DOHH2 (cell line): ENCODE results near the gene MTFMT.

Experiments
- H3F3A ChIP-seq: fragments of 200-600 bp; sonication (generic), shearing (Covaris generic); 2 replicates; pipeline ENCODE4 v1.6.0; 2016; ENCODE audit warnings: antibody characterized with exemption, mild to moderate bottlenecking; ENCODE audit not compliant: control insufficient read depth, insufficient read depth
- H3K27ac ChIP-seq: fragments of 200-600 bp; sonication (generic); 2 replicates; pipeline ENCODE4 v1.5.1; 2014; ENCODE audit warnings: low read depth, mild to moderate bottlenecking, low read length, moderate library complexity
- H3K27me3 ChIP-seq: fragments of 200-600 bp; sonication (generic); 2 replicates; pipeline ENCODE4 v1.6.1; 2014; ENCODE audit warnings: mild to moderate bottlenecking, low read length, mixed read lengths; ENCODE audit not compliant: control insufficient read depth
- H3K36me3 ChIP-seq: fragments of 200-600 bp; sonication (generic); 2 replicates; pipeline ENCODE4 v1.6.1; 2014; ENCODE audit warnings: mild to moderate bottlenecking, low read length, moderate library complexity, mixed read lengths; ENCODE audit not compliant: control insufficient read depth
- H3K4me1 ChIP-seq: fragments of 200-600 bp; sonication (generic); 2 replicates; pipeline ENCODE4 v1.6.1; 2014; ENCODE audit warnings: mild to moderate bottlenecking, low read length, mixed read lengths; ENCODE audit not compliant: control insufficient read depth
- H3K4me2 ChIP-seq: fragments of 200-600 bp; sonication (generic); 2 replicates; pipeline ENCODE4 v1.6.0; 2014; ENCODE audit warnings: mild to moderate bottlenecking, low read length, moderate library complexity
- H3K4me3 ChIP-seq: fragments of 200-600 bp; sonication (generic); 2 replicates; pipeline ENCODE4 v1.5.1; 2014; ENCODE audit warnings: mild to moderate bottlenecking, low read length, mixed read lengths
- H3K79me2 ChIP-seq: fragments of 200-600 bp; sonication (generic); 2 replicates; pipeline ENCODE4 v1.6.1; 2014; ENCODE audit warnings: mild to moderate bottlenecking, low read length, mixed read lengths; ENCODE audit not compliant: control insufficient read depth
- H3K9me2 ChIP-seq: fragments of 200-600 bp; sonication (generic); replicated peaks from 2 replicates; pipeline ENCODE4 v1.6.1; 2014; ENCODE audit warnings: mild to moderate bottlenecking, low read length, mixed read lengths; ENCODE audit not compliant: control insufficient read depth
- H3K9me3 ChIP-seq: fragments of 200-600 bp; sonication (generic); 2 replicates; pipeline ENCODE4 v1.6.1; 2014; ENCODE audit warnings: antibody characterized with exemption, low read length, mixed read lengths; ENCODE audit not compliant: control insufficient read depth, insufficient read depth
- H4K20me1 ChIP-seq: fragments of 200-600 bp; sonication (generic); 2 replicates; pipeline ENCODE4 v1.6.0; 2014; ENCODE audit warnings: low read depth, mild to moderate bottlenecking, antibody characterized with exemption, low read length, moderate library complexity; ENCODE audit not compliant: control insufficient read depth, insufficient read depth
- CTCF ChIP-seq: fragments of 200-600 bp; sonication (generic); IDR thresholded peaks from one replicate; pipeline ENCODE4 v1.5.1; 2014; ENCODE audit warnings: antibody characterized with exemption, mild to moderate bottlenecking, low read depth, low read length; ENCODE audit not compliant: poor library complexity, severe bottlenecking
- EZH2phosphoT487 ChIP-seq: fragments of 200-600 bp; sonication (generic); IDR thresholded peaks from 2 replicates; pipeline ENCODE4 v1.6.1; 2017; ENCODE audit warnings: borderline replicate concordance, mild to moderate bottlenecking, antibody characterized with exemption, low read length, moderate library complexity, mixed read lengths

Gene MTFMT

GRCh38 chr15:65069179-65069578, 39.7 kb upstream of the MTFMT start:
- no peak overlapping the region for H3K4me2 ChIP-seq
- TF ChIP-seq EZH2phosphoT487 (no peak), CTCF (no peak)
- peaks cover 11% of the 10 kb centered on the region for H3K4me1 ChIP-seq

GRCh38 chr15:65068403-65068788, 39.0 kb upstream of the MTFMT start:
- peaks cover 15% of the 10 kb centered on the region for H3K27me3 ChIP-seq
- no peak overlapping the region for H3K4me3 ChIP-seq
- no peaks in the 10 kb centered on the region for H3K36me3 ChIP-seq
- TF ChIP-seq EZH2phosphoT487 (no peak), CTCF (no peak)
- H4K20me1 ChIP-seq: no peaks in the 10 kb centered on the region
- no peak overlapping the region for H3K27ac ChIP-seq
- H3K9me2 ChIP-seq: no peaks in the 10 kb centered on the region
- H3K4me2 ChIP-seq: no peak overlapping the region
- no peaks in the 10 kb centered on the region for H3F3A ChIP-seq
- no peaks in the 10 kb centered on the region for H3K79me2 ChIP-seq
- peaks cover 11% of the 10 kb centered on the region for H3K4me1 ChIP-seq
- H3K9me3 ChIP-seq: no peaks in the 10 kb centered on the region

More at GRCh38 chr15:65069179-65069578, 39.7 kb upstream of the MTFMT start:
- Histone ChIP-seq H3K27ac (no peak overlapping the region), H3F3A (no peaks in the 10 kb centered on the region), H3K4me3 (no peak overlapping the region), H3K36me3 (no peaks in the 10 kb centered on the region), H3K79me2 (no peaks in the 10 kb centered on the region), H4K20me1 (no peaks in the 10 kb centered on the region), H3K9me3 (no peaks in the 10 kb centered on the region), H3K9me2 (no peaks in the 10 kb centered on the region), H3K27me3 (peaks cover 13% of the 10 kb centered on the region)

- Histone ChIP-seq H3K4me2 (no peak within 1 kb of the TSS), H3F3A (no peaks in the 10 kb centered on the region), H3K27ac (no peak within 1 kb of the TSS), H3K9me3 (no peaks in the 10 kb centered on the region), H3K27me3 (peaks cover 16% of the 10 kb centered on the region), H3K9me2 (no peaks in the 10 kb centered on the region), H3K4me3 (no peak within 1 kb of the TSS), H3K36me3 (no peaks in the 10 kb centered on the region), H3K4me1 (peaks cover 11% of the 10 kb centered on the region), H4K20me1 (no peaks in the 10 kb centered on the region), H3K79me2 (no peaks in the 10 kb centered on the region)
- TF ChIP-seq EZH2phosphoT487 (no peak), CTCF (no peak)
These were observed 38.4 kb upstream of the MTFMT start, which contains the start of gene RASL12 for GRCh38 chr15:65067645-65068402. RASL12 (minus strand) TSS chr15:65067991; CDS start chr15:65067835, 156 bp downstream.
